Measurements from ENCODE around the gene NEDD9.

Gene NEDD9

DNA sequence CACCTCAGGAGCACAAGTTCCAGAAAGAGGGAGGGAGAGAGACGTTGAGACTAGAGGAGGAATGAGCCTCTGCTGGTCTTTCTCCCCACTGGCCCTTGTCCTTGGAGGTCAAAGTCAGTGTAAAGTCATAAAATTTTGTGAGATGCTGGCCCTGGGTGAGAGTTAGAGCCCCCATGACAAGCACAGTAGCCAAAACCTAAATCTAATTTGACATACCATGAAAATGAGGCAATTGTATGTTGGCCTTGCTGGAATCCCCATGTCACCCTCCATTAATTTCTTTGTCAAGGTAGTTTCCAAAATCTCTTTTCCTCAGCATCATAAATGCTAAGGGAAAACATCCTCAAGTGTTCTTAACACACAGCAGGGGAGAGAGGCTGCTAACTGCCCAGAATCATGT lies 17.6 kb upstream of the NEDD9 start:
- TF ChIP-seq, protein P1, sequence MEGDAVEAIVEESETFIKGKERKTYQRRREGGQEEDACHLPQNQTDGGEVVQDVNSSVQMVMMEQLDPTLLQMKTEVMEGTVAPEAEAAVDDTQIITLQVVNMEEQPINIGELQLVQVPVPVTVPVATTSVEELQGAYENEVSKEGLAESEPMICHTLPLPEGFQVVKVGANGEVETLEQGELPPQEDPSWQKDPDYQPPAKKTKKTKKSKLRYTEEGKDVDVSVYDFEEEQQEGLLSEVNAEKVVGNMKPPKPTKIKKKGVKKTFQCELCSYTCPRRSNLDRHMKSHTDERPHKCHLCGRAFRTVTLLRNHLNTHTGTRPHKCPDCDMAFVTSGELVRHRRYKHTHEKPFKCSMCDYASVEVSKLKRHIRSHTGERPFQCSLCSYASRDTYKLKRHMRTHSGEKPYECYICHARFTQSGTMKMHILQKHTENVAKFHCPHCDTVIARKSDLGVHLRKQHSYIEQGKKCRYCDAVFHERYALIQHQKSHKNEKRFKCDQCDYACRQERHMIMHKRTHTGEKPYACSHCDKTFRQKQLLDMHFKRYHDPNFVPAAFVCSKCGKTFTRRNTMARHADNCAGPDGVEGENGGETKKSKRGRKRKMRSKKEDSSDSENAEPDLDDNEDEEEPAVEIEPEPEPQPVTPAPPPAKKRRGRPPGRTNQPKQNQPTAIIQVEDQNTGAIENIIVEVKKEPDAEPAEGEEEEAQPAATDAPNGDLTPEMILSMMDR (conservative IDR thresholded peaks at IDR 0.05; ENCODE audit: control insufficient read depth, insufficient read depth, low read depth, low read length): no peak
- no peak overlapping the region for H3K4me3 ChIP-seq (ENCODE audit: control insufficient read depth, low read depth, low read length)
- DNase-seq (ENCODE audit: low read depth): no peak

DNA sequence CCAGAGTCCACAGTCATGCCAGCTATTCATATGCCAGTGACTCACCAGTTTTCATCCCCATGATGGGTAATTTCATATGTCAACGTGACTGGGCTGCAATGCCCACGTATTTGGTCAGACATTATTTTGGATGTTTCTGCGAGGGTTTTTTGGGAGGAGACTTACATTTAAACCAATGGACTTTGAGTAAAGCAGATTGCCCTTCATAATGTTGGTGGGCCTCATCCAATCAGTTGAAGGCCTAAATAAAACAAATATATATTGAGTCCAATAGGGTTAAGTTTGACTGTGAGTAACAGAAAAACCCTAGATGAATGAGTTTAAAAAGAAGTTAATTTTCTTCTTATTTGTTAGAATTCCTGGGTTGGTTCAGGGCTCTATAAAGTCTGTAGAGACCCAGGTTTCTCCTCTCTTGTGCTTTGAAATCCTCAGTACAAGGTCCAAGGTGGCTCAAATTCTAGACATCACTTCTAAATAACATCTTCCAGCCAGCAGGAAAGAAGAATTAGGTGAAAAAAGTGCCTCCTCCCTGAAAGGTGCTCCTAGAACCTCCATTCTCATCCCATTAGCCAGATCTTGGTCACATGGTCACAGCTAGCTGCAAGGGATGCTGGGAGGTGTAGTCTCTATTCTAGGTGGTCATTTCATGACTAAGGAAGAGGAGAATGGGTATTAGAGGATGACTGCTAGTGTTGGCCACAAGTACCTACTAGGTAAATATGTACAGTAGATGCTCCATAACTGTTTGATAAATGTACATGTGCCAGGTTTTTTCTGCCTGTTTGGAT lies 16.7 kb upstream of the NEDD9 start:
- no peak overlapping the region for H3K4me3 ChIP-seq (ENCODE audit: control insufficient read depth, low read depth, low read length)
- no peak for DNase-seq (ENCODE audit: low read depth)
- TF ChIP-seq, protein P1 (conservative IDR thresholded peaks at IDR 0.05; ENCODE audit: control insufficient read depth, insufficient read depth, low read depth, low read length): no peak

GRCh38 chr6:11246722-11247121 lies 14.3 kb upstream of the NEDD9 start:
- no peak overlapping the region for H3K4me3 ChIP-seq (ENCODE audit: control insufficient read depth, low read depth, low read length)
- DNase-seq (ENCODE audit: low read depth): no peak
- TF ChIP-seq, protein P1 (conservative IDR thresholded peaks at IDR 0.05; ENCODE audit: control insufficient read depth, insufficient read depth, low read depth, low read length): no peak

- peak; percentile 34 for DNase-seq (ENCODE audit: low read depth)
- TF ChIP-seq, protein P1 (conservative IDR thresholded peaks at IDR 0.05; ENCODE audit: control insufficient read depth, insufficient read depth, low read depth, low read length): no peak
- H3K4me3 ChIP-seq (ENCODE audit: control insufficient read depth, low read depth, low read length): no peak overlapping the region
These were observed 13.2 kb upstream of the NEDD9 start for GRCh38 chr6:11245381-11246256.

- no peak for DNase-seq (ENCODE audit: low read depth)
- no peak overlapping the region for H3K4me3 ChIP-seq (ENCODE audit: control insufficient read depth, low read depth, low read length)
- TF ChIP-seq, protein P1 (conservative IDR thresholded peaks at IDR 0.05; ENCODE audit: control insufficient read depth, insufficient read depth, low read depth, low read length): no peak
These were observed 12.1 kb upstream of the NEDD9 start for GRCh38 chr6:11244387-11245126.

DNA sequence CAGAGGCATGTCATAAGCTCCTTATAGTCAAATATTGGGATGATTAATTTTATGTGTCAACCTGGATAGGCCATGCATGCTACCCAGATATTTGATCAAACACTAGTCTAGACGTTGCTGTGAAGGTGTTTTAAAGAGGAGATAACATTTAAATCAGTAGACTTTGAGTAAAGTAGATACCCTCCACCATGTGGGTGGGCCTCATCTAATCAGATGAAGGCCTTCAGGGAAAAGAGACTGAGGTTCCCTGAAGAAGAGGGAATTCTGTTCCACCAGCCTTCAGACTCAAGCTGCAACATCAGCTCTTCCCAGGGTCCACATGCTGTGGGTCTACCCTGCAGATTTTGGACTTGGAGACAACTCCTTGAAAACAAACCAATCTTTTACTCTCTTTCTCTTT lies 11.4 kb upstream of the NEDD9 start:
- H3K4me3 ChIP-seq (ENCODE audit: control insufficient read depth, low read depth, low read length): no peak overlapping the region

More for the DNA sequence above, 11.4 kb upstream of the NEDD9 start:
- TF ChIP-seq, protein P1 (conservative IDR thresholded peaks at IDR 0.05; ENCODE audit: control insufficient read depth, insufficient read depth, low read depth, low read length): no peak
- no peak for DNase-seq (ENCODE audit: low read depth)
